Pancreas (tissue), 10 donors: ENCODE measurements around the gene HSD17B12. TPM values are rescaled to one million over a fixed set of nuclear protein-coding genes. Genes with fewer than 3 reads are reported as not detected.

ENCODE experiments used
- ATAC-seq, 4 donors: fragments of 200-7000 bp; cut with Tn5 transposase; one replicate each; pipeline versions ENCODE4 v1.8.0 to v1.9.1; 2020; ENCODE audit warnings: mild to moderate bottlenecking in 4 of 4, moderate library complexity in 4 of 4
- DNase-seq, 6 donors: peaks; one replicate each; pipeline ENCODE4 v3.0.0-alpha.2; 2020
- FAIRE-seq: peaks from 2 replicates; lab custom pipeline; 2012; peaks lifted over from hg19 to GRCh38; lab: Jason Lieb, UNC
- H3K27ac ChIP-seq, 4 donors: fragments of 200-600 bp; sonication (generic); 1 replicate in 3 of 4; 2 replicates in 1 of 4; pipeline versions ENCODE4 v1.5.0 to v1.8.0; 2020
- H3K27me3 ChIP-seq, 4 donors: fragments of 200-600 bp; one replicate each; pipeline ENCODE4 v1.8.0; 2021
- H3K36me3 ChIP-seq, 3 donors: fragments of 200-600 bp; sonication (generic) in 1 of 3; one replicate each; pipeline versions ENCODE4 v1.5.0 to v1.8.0; 2020 to 2021
- H3K4me1 ChIP-seq, 3 donors: fragments of 200-600 bp; one replicate each; pipeline ENCODE4 v1.8.0; 2021
- H3K4me3 ChIP-seq, 4 donors: fragments of 200-600 bp; sonication (generic) in 2 of 4; one replicate each; pipeline versions ENCODE4 v1.5.0 to v1.8.0; 2020 to 2021
- H3K9me3 ChIP-seq, 4 donors: fragments of 200-600 bp; one replicate each; pipeline ENCODE4 v1.8.0; 2021
- WGBS, 2 donors: extraction: QIAGEN DNeasy Blood & Tissue Kit; methylation state at CpG; one replicate each; pipeline ENCODE4 v1.1.7; 2013; 5-methylcytosine and 5-hydroxymethylcytosine counted together
- intact Hi-C, 3 donors: fragments of 100-400 bp; cut with DNase I; formaldehyde crosslinking; loops; one replicate each; pipeline versions ENCODE4 v1.11.1 to v1.14.2; 2022
- polyA plus RNA-seq, 2 donors: library from polyadenylated mRNA; stranded (reverse); fragments of 200-250 nt; gene quantifications; one replicate each; pipeline ENCODE4 v1.2.3, GENCODE V29; 2013
- total RNA-seq, 6 donors: library from RNA; stranded (reverse); fragmentation: NEBNext Ultra II Directional in 4 of 6; extraction: Animal tissue kit (Norgen Biotek cat#: 25700) in 4 of 6; gene quantifications; one replicate each; pipeline versions ENCODE4 v1.2.1 to v1.2.4, GENCODE V29; 2021 to 2023
- TF ChIP-seq, protein P1 (sequence below), 4 donors: fragments of 200-600 bp; sonication (generic) in 3 of 4; IDR thresholded peaks; one replicate each; pipeline versions ENCODE4 v1.5.0 to v1.8.0; 2021; ENCODE audit warnings: antibody characterized with exemption in 4 of 4
- donor health status: healthy with polysubstance abuse.
- donor health status: DM: no; HTN: no; CAD: no; lungs with moderate emphysema.
- donor health status: DM: no; HTN: no; CAD: no.
- donor health status: control.
- donor health status: control.
- donor health status: Bipolar disorder and iron deficiency.
- donor health status: DM: yes; HTN: yes; CAD: no.
- donor health status: DM: no; HTN: no; CAD: no.
- donor health status: DM: no; HTN: no; CAD: no.
- donor health status: DM: yes; HTN: yes; CAD: no.

HSD17B12 gene
- total and polyA plus RNA-seq, 8 donors: 21.0 to 51.9 (median 38.9) TPM

DNA sequence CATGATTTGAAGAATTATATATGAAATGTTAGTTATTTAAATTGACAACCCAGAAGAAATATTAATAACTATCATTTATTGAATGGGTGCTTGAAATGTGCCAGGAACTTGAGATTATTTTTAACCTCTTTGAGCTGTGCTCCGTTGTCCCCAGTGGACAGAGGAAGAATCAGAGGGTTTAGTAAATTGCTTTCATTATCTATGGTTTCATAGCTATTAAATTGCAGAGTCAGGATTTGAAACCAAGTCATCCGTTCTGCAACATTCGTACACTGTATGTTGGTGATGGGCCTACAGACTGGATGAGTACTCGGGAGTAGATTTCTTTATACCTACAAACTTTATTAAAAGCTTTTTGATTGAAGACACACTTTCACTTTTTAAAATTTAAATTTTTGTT lies 4.9 kb downstream of the HSD17B12 start:
- intact Hi-C loops: no loop called here
- FAIRE-seq (no peak), ATAC-seq (no peak), DNase-seq (no peak)
- Histone ChIP-seq H3K36me3 (no peaks in the 10 kb centered on the region), H3K4me1 (peaks cover 3 to 19% (median 4%) of the 10 kb centered on the region in 3 donors), H3K9me3 (no peaks in the 10 kb centered on the region), H3K4me3 (no peak overlapping the region), H3K27me3 (no peaks in the 10 kb centered on the region), H3K27ac (no peak overlapping the region)
- 78 to 82% methylated on average over 4 of the region's 4 CpGs for WGBS, 2 donors
- TF ChIP-seq, protein P1, sequence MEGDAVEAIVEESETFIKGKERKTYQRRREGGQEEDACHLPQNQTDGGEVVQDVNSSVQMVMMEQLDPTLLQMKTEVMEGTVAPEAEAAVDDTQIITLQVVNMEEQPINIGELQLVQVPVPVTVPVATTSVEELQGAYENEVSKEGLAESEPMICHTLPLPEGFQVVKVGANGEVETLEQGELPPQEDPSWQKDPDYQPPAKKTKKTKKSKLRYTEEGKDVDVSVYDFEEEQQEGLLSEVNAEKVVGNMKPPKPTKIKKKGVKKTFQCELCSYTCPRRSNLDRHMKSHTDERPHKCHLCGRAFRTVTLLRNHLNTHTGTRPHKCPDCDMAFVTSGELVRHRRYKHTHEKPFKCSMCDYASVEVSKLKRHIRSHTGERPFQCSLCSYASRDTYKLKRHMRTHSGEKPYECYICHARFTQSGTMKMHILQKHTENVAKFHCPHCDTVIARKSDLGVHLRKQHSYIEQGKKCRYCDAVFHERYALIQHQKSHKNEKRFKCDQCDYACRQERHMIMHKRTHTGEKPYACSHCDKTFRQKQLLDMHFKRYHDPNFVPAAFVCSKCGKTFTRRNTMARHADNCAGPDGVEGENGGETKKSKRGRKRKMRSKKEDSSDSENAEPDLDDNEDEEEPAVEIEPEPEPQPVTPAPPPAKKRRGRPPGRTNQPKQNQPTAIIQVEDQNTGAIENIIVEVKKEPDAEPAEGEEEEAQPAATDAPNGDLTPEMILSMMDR (IDR thresholded peaks at IDR 0.05): no peak

DNA sequence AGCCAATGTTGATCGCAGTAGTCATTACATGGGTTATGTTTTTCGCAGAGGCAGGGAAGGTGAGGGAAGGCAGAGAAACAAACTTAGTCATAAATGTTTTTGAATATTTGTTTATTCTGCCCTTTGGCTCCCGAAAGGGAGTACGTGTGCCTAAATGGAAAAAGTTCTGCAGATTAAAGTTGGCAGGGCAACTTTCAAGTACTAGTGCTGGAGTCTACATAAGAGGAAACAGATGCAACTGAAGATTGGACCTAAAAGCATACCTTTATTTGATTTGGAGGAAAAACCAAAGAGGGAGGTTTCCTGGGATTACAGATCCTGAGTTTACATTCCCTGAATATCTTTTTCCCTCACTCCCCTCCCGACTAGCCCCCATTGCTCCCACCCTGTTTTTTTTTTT lies 5.7 kb downstream of the HSD17B12 start:
- Histone ChIP-seq H3K4me3 (no peak overlapping the region), H3K4me1 (peaks cover 3 to 19% (median 4%) of the 10 kb centered on the region in 3 donors), H3K9me3 (no peaks in the 10 kb centered on the region), H3K27me3 (no peaks in the 10 kb centered on the region), H3K36me3 (no peaks in the 10 kb centered on the region), H3K27ac (no peak overlapping the region)
- WGBS, 2 donors: 58 to 62% methylated on average over 5 of the region's 5 CpGs
- DNase-seq (no peak), FAIRE-seq (no peak), ATAC-seq (no peak)
- TF ChIP-seq, protein P1 (IDR thresholded peaks at IDR 0.05): no peak
- intact Hi-C loops: no loop called here

DNA sequence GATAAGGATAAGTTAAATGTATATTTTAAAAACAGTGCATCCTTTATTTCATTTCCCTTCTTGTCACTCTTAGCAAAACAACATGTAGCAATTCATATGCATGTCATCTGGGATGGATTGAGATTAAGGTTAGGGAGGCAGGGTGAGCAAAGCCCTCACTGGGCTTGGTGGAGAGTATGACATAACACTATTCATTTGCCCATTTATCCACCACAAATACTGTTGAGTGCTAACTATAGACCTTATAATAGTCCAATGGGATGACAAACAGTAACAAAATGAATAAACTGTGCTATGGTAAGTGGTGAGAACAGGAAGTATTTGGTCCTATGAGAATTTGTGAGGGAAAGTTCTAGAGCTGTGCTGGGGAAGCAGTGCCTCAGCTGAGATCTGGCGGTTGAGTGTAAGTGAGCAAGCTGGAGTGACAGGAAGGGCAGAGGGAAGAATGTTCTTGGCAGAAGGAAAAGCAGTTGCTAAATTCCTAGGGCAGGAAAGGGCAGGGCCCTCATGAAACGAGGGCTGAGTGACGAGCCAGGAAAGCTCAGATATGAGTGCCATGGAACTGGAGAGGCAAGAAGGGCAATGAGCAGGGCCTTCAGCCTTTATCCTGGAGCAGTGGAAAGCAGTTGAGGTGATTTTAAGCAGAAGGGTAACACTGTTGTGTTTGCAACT lies 6.7 kb downstream of the HSD17B12 start:
- DNase-seq: no peak
- intact Hi-C loops: no loop called here
- WGBS, 2 donors: 67 to 77% methylated on average over 3 of the region's 3 CpGs
- H3K27ac ChIP-seq: no peak overlapping the region
- TF ChIP-seq, protein P1 (IDR thresholded peaks at IDR 0.05): no peak
- no peaks in the 10 kb centered on the region for H3K36me3 ChIP-seq
- H3K27me3 ChIP-seq: no peaks in the 10 kb centered on the region
- H3K4me1 ChIP-seq: peaks cover 3 to 12% (median 4%) of the 10 kb centered on the region in 3 donors
- no peak for FAIRE-seq
- peak in 2 of 4 donors; percentile 36 to 43 for ATAC-seq
- no peak overlapping the region for H3K4me3 ChIP-seq
- H3K9me3 ChIP-seq: no peaks in the 10 kb centered on the region

DNA sequence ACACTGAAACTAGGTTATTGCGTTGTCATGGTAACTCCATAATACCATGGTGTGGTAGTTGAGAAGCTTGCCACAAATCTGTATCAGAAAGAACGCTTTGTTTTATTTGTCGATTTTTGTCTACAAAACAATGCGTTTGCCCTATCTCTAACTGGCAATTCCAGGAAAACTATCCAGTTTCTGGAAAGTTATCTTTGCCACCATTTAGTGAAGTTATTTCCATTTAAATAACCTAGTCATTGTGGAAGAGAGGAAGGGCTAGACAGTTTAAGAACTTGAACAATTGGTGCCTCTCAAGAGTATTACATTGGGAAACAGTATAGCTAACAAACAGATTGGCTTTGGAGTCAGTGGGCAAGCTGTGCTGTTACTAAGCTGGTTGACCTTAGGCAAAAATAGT lies 7.9 kb downstream of the HSD17B12 start:
- no peaks in the 10 kb centered on the region for H3K9me3 ChIP-seq
- 60 to 63% methylated on average over 4 of the region's 4 CpGs for WGBS, 2 donors
- H3K27me3 ChIP-seq: no peaks in the 10 kb centered on the region
- no peak for DNase-seq
- no peaks in the 10 kb centered on the region for H3K36me3 ChIP-seq
- TF ChIP-seq, protein P1 (IDR thresholded peaks at IDR 0.05): no peak
- intact Hi-C loops: no loop called here
- peaks cover 3 to 10% (median 4%) of the 10 kb centered on the region in 3 donors for H3K4me1 ChIP-seq
- no peak overlapping the region for H3K4me3 ChIP-seq
- ATAC-seq: no peak
- H3K27ac ChIP-seq: no peak overlapping the region
- FAIRE-seq: no peak

DNA sequence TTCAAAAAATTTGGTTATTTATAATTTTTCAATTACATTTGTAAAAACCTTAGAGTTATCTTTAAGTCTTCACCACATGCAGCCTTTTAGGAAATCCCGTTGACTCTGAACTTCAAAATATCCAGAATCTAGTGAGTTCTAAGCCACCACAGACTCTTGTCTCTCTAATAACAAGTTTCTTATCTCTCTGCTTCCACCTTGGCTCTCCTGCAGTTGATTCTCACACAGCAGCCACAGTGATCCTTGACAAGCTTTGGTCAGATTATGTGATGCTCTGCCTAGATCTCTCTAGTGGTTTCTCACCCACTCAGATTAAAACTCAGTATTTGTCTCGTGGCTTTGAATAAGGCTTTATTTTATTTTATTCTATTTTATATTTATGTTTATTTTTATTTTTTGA lies 8.6 kb downstream of the HSD17B12 start:
- intact Hi-C loops: no loop called here
- no peak overlapping the region for H3K27ac ChIP-seq
- FAIRE-seq (no peak), ATAC-seq (no peak), DNase-seq (no peak)
- no peak overlapping the region for H3K4me3 ChIP-seq
- H3K27me3 ChIP-seq: no peaks in the 10 kb centered on the region
- H3K4me1 ChIP-seq: peaks cover 0 to 7% (median 4%) of the 10 kb centered on the region in 3 donors
- no peaks in the 10 kb centered on the region for H3K36me3 ChIP-seq
- H3K9me3 ChIP-seq: no peaks in the 10 kb centered on the region
- 74 to 83% methylated on average over 2 of the region's 2 CpGs for WGBS, 2 donors
- TF ChIP-seq, protein P1 (IDR thresholded peaks at IDR 0.05): no peak
